GM12874 (cell line): Measurements from ENCODE around the gene GLIS2.

Experiments
- TF ChIP-seq, protein P1 (sequence below): IDR thresholded peaks from 2 replicates; pipeline ENCODE4 v1.5.1; 2011; ENCODE audit warnings: low read depth, mild to moderate bottlenecking, control low read depth, low read length, moderate library complexity; ENCODE audit not compliant: insufficient read depth

Gene GLIS2

GRCh38 chr16:4347765-4348509 lies 32.1 kb downstream of the GLIS2 start:
- TF ChIP-seq, protein P1, sequence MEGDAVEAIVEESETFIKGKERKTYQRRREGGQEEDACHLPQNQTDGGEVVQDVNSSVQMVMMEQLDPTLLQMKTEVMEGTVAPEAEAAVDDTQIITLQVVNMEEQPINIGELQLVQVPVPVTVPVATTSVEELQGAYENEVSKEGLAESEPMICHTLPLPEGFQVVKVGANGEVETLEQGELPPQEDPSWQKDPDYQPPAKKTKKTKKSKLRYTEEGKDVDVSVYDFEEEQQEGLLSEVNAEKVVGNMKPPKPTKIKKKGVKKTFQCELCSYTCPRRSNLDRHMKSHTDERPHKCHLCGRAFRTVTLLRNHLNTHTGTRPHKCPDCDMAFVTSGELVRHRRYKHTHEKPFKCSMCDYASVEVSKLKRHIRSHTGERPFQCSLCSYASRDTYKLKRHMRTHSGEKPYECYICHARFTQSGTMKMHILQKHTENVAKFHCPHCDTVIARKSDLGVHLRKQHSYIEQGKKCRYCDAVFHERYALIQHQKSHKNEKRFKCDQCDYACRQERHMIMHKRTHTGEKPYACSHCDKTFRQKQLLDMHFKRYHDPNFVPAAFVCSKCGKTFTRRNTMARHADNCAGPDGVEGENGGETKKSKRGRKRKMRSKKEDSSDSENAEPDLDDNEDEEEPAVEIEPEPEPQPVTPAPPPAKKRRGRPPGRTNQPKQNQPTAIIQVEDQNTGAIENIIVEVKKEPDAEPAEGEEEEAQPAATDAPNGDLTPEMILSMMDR = no peak

DNA sequence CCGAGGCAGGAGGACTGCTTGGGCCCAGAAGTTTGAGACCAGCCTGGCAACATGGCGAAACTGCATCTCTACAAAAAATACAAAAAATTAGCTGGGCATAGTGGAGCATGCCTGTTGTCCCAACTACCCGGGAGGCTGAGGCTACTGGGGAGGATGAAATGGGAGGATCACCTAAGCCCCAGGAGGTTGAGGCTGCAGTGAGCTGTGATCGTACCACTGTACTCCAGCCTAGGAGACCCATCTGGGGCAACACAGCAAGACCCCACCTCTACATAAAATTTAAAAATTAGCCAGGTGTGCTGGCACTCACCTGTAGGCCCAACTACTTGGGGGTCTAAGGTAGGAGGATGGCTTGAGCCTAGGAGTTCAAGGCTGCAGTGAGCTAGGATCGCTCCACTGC lies 33.5 kb downstream of the GLIS2 start:
- TF ChIP-seq, protein P1 = no peak

DNA sequence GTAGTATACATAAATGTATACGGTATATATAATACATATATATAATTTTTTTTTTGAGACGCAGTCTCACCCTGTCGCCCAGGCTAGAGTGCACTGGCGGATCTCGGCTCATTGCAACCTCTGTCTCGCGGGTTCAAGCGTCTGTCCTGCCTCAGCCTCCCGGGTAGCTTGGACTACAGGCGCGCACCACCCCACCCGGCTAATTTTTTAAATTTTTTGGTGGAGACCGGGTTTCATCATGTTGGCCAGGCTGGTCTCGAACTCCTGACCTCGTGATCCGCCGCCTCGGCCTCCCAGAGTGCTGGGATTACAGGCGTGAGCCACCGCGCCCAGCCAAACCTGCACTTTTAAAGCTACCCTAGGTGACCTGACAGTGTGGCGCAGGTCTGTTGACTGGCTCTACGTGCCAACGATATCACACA lies 34.5 kb downstream of the GLIS2 start:
- TF ChIP-seq, protein P1 = no peak

DNA sequence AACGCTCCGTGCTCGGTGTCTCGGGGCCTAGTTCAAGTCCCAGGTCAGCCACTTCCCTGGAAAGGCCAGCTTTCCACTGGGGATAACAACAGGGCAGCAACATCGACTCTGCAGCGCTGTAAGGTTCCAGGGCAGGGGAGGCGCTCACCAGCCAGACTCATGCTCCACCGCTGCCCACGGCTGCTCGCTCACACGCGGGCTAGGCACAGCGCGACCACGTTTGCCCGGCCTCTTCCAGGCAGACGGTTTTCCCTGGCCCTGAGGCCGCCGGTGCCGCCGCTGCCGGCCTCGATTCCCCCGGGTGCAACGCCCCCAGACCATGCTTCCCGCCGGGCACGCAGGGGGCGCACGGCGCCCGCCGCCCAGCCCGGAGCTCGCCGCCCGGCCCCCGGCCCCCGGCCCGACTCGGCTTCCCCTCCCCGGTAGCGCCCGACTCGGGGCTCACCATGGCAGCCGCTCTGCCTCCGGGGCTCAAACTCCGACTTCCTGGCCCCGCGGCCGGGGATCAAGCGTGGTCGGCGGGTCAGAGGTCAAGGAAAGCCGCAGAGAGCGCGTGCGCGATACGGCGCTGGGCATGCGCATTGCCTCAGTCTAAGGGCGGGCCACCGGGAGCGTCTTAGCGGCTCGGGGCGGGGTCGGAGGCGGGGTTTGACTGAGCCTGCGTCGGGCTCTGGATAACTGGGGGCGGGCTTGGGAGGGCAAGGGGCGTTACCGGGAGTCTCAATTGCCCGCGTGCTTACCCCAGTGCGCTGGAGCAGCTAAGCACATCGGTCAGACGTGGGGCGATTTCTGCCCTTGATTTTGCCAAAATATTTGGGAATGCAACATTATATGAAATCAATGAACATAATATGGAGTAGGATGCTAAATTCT lies 35.2 kb downstream of the GLIS2 start, which contains the start of gene PAM16:
Gene PAM16, minus strand, starts transcription at position 535 of the 873 bp plus-strand sequence. Its CDS starts 87 bp downstream, at position 448.
- TF ChIP-seq, protein P1 = no peak

- TF ChIP-seq, protein P1 = no peak
These were observed 36.0 kb downstream of the GLIS2 start for GRCh38 chr16:4351880-4352279.

GRCh38 chr16:4352843-4353242 lies 37.0 kb downstream of the GLIS2 start:
- TF ChIP-seq, protein P1 = no peak

- TF ChIP-seq, protein P1 = no peak
These were observed 37.8 kb downstream of the GLIS2 start for GRCh38 chr16:4353675-4354074.
